MG63 (cell line): ENCODE results near the gene USP16. TPM values are rescaled to one million over a fixed set of nuclear protein-coding genes. Genes with fewer than 3 reads are reported as not detected.

Experiments
- DNase-seq: peaks from one replicate; pipeline ENCODE4 v3.0.0-alpha.2; 2020
- H3K27me3 ChIP-seq: fragments of 250-450 bp; sonication (Bioruptor Pico); 2 replicates; pipeline ENCODE4 v1.5.1; 2020; ENCODE audit warnings: mild to moderate bottlenecking, moderate library complexity
- H3K36me3 ChIP-seq: fragments of 250-450 bp; sonication (Bioruptor Pico); 2 replicates; pipeline ENCODE4 v1.5.1; 2020; ENCODE audit warnings: mild to moderate bottlenecking, moderate library complexity
- H3K4me3 ChIP-seq: fragments of 250-450 bp; sonication (Bioruptor Pico); 2 replicates; pipeline ENCODE4 v1.5.1; 2020; ENCODE audit warnings: mild to moderate bottlenecking, moderate library complexity
- H3K9me3 ChIP-seq: fragments of 250-450 bp; sonication (Bioruptor Pico); 2 replicates; pipeline ENCODE4 v1.5.1; 2020; ENCODE audit warnings: mild to moderate bottlenecking, moderate library complexity
- total RNA-seq: library from RNA; depleted of rRNA; stranded (reverse); fragments of >200 nt; shearing (Covaris generic); gene quantifications from 2 replicates; pipeline ENCODE4 v1.2.3, GENCODE V29; 2014; ENCODE audit warnings: low replicate concordance

USP16 gene
- total RNA-seq, 1 experiment from 2014 or later: 27.8 TPM

- no peak for DNase-seq
- Histone ChIP-seq H3K9me3 (no peaks in the 10 kb centered on the region), H3K4me3 (peak overlapping the region; percentile 87), H3K36me3 (no peaks in the 10 kb centered on the region; the same call in none of the 2 replicates), H3K27me3 (no peaks in the 10 kb centered on the region)
These were observed 5.9 kb upstream of the USP16 start for GRCh38 chr21:29018540-29018939.

GRCh38 chr21:29022166-29022565 lies 2.3 kb upstream of the USP16 start:
- no peak for DNase-seq
- Histone ChIP-seq H3K4me3 (no peak overlapping the region), H3K27me3 (no peaks in the 10 kb centered on the region), H3K9me3 (no peaks in the 10 kb centered on the region), H3K36me3 (no peaks in the 10 kb centered on the region; the same call in none of the 2 replicates)

- Histone ChIP-seq H3K36me3 (peaks cover 16% of the 10 kb centered on the region), H3K4me3 (peak overlapping the region; percentile 93), H3K9me3 (no peaks in the 10 kb centered on the region), H3K27me3 (no peaks in the 10 kb centered on the region)
- no peak for DNase-seq
These were observed 853 bp downstream of the USP16 start for GRCh38 chr21:29025328-29025713.

- Histone ChIP-seq H3K36me3 (peaks cover 51% of the 10 kb centered on the region), H3K4me3 (no peak overlapping the region), H3K9me3 (no peaks in the 10 kb centered on the region), H3K27me3 (no peaks in the 10 kb centered on the region)
- DNase-seq: no peak
These were observed 5.1 kb downstream of the USP16 start for GRCh38 chr21:29029524-29029923.

GRCh38 chr21:29030909-29031308 lies 6.4 kb downstream of the USP16 start:
- H3K36me3 ChIP-seq: peaks cover 65% of the 10 kb centered on the region
- H3K4me3 ChIP-seq: no peak overlapping the region
- no peaks in the 10 kb centered on the region for H3K9me3 ChIP-seq
- DNase-seq: no peak
- no peaks in the 10 kb centered on the region for H3K27me3 ChIP-seq

- H3K36me3 ChIP-seq: peaks cover 83% of the 10 kb centered on the region
- DNase-seq: no peak
- H3K27me3 ChIP-seq: no peaks in the 10 kb centered on the region
- no peaks in the 10 kb centered on the region for H3K9me3 ChIP-seq
- H3K4me3 ChIP-seq: no peak overlapping the region
These were observed 8.8 kb downstream of the USP16 start for GRCh38 chr21:29033301-29033700.

GRCh38 chr21:29033871-29034270 lies 9.4 kb downstream of the USP16 start:
- Histone ChIP-seq H3K27me3 (no peaks in the 10 kb centered on the region), H3K36me3 (peaks cover 83% of the 10 kb centered on the region), H3K4me3 (no peak overlapping the region), H3K9me3 (no peaks in the 10 kb centered on the region)
- no peak for DNase-seq

- Histone ChIP-seq H3K36me3 (peaks cover 84% of the 10 kb centered on the region), H3K4me3 (no peak overlapping the region), H3K27me3 (no peaks in the 10 kb centered on the region), H3K9me3 (no peaks in the 10 kb centered on the region)
- no peak for DNase-seq
These were observed 10.2 kb downstream of the USP16 start for GRCh38 chr21:29034678-29035077.

- H3K4me3 ChIP-seq: no peak overlapping the region
- peaks cover 79% of the 10 kb centered on the region for H3K36me3 ChIP-seq
- no peaks in the 10 kb centered on the region for H3K9me3 ChIP-seq
- DNase-seq: no peak
- H3K27me3 ChIP-seq: no peaks in the 10 kb centered on the region
These were observed 27.8 kb downstream of the USP16 start for GRCh38 chr21:29052224-29052623.

- peaks cover 81% of the 10 kb centered on the region for H3K36me3 ChIP-seq
These were observed 28.6 kb downstream of the USP16 start for GRCh38 chr21:29053011-29053553.

GRCh38 chr21:29053656-29054055 lies 29.2 kb downstream of the USP16 start:
- Histone ChIP-seq H3K36me3 (peaks cover 79% of the 10 kb centered on the region), H3K27me3 (no peaks in the 10 kb centered on the region)
- DNase-seq: no peak

More at GRCh38 chr21:29053011-29053553, 28.6 kb downstream of the USP16 start:
- no peak for DNase-seq
- Histone ChIP-seq H3K27me3 (no peaks in the 10 kb centered on the region), H3K9me3 (no peaks in the 10 kb centered on the region), H3K4me3 (no peak overlapping the region)

GRCh38 chr21:29055080-29055479 lies 30.6 kb downstream of the USP16 start:
- H3K27me3 ChIP-seq: no peaks in the 10 kb centered on the region
- H3K4me3 ChIP-seq: no peak overlapping the region
- peaks cover 82% of the 10 kb centered on the region for H3K36me3 ChIP-seq
- DNase-seq: no peak
- no peaks in the 10 kb centered on the region for H3K9me3 ChIP-seq

More at GRCh38 chr21:29053656-29054055, 29.2 kb downstream of the USP16 start:
- no peaks in the 10 kb centered on the region for H3K9me3 ChIP-seq
- H3K4me3 ChIP-seq: no peak overlapping the region

GRCh38 chr21:29056005-29056404 lies 31.5 kb downstream of the USP16 start:
- no peak for DNase-seq
- H3K36me3 ChIP-seq: peaks cover 83% of the 10 kb centered on the region

GRCh38 chr21:29056538-29057050 lies 32.1 kb downstream of the USP16 start:
- DNase-seq: peak; percentile 45
- Histone ChIP-seq H3K27me3 (no peaks in the 10 kb centered on the region), H3K9me3 (0 out of 2 replicates have a peak, but pooled peaks cover 2% of the 10 kb centered on the region), H3K4me3 (no peak overlapping the region), H3K36me3 (peaks cover 83% of the 10 kb centered on the region)

More at GRCh38 chr21:29056005-29056404, 31.5 kb downstream of the USP16 start:
- no peaks in the 10 kb centered on the region for H3K9me3 ChIP-seq
- H3K27me3 ChIP-seq: no peaks in the 10 kb centered on the region
- H3K4me3 ChIP-seq: no peak overlapping the region

- H3K27me3 ChIP-seq: no peaks in the 10 kb centered on the region
- peaks cover 96% of the 10 kb centered on the region for H3K36me3 ChIP-seq
- H3K4me3 ChIP-seq: no peak overlapping the region
- no peak for DNase-seq
- 0 out of 2 replicates have a peak, but pooled peaks cover 2% of the 10 kb centered on the region for H3K9me3 ChIP-seq
These were observed 40.5 kb downstream of the USP16 start for GRCh38 chr21:29064850-29065481.

GRCh38 chr21:29072873-29073221 lies 48.4 kb downstream of the USP16 start:
- Histone ChIP-seq H3K36me3 (peaks cover 48% of the 10 kb centered on the region), H3K9me3 (no peaks in the 10 kb centered on the region; the same call in 1 of the 2 replicates), H3K27me3 (no peaks in the 10 kb centered on the region), H3K4me3 (peak overlapping the region; percentile 96)
- no peak for DNase-seq

- Histone ChIP-seq H3K4me3 (peak within 1 kb of the TSS; percentile 96), H3K9me3 (no peaks in the 10 kb centered on the region; the same call in 1 of the 2 replicates), H3K36me3 (peaks cover 44% of the 10 kb centered on the region), H3K27me3 (no peaks in the 10 kb centered on the region)
- peak; percentile 100 for DNase-seq
These were observed 48.9 kb downstream of the USP16 start, which contains the start of gene CCT8 for GRCh38 chr21:29073222-29074006. Gene CCT8, minus strand, starts transcription at chr21:29073648. Its CDS starts 58 bp downstream, at chr21:29073590.
